GM19035 (cell line): Measurements from ENCODE around the gene TRIM7.
"Not testable (repeated sequence)": the region's sequence is repeated elsewhere in the genome, so short reads cannot be mapped to it uniquely, and the experiment has no call there.

ENCODE experiments used
- ATAC-seq: cut with Tn5 transposase; IDR thresholded peaks from one replicate; pipeline ENCODE4 v1.9.1; 2021; ENCODE audit not compliant: unreplicated experiment

TRIM7 gene

GRCh38 chr5:181214249-181214648 lies 9.3 kb upstream of the TRIM7 start:
- not testable (repeated sequence) for ATAC-seq

- ATAC-seq = no peak
Measured at GRCh38 chr5:181212934-181213333, 7.9 kb upstream of the TRIM7 start.

- ATAC-seq = no peak
Measured at GRCh38 chr5:181212080-181212479, 7.1 kb upstream of the TRIM7 start.

DNA sequence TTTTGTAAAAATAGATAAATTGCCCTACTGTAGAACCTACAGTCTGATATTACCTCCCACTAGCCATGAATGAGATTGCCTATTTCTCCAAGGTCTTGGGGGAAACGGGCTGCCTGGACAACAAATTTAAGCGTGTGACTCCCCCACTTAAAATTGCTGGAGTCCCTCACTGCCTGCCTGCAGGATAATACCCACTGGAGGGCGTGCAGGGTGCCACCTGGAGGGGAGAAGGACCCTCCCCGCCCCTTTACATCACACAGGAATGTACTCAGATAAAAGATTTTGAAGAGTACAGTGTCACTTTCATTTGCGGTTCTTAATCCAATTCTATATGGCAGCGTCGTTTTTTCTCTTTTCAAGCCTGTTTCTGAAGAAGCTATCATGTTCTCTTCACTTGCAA lies 6.2 kb upstream of the TRIM7 start:
- ATAC-seq = no peak

- not testable (repeated sequence) for ATAC-seq
Measured at GRCh38 chr5:181210698-181211097, 5.7 kb upstream of the TRIM7 start.

DNA sequence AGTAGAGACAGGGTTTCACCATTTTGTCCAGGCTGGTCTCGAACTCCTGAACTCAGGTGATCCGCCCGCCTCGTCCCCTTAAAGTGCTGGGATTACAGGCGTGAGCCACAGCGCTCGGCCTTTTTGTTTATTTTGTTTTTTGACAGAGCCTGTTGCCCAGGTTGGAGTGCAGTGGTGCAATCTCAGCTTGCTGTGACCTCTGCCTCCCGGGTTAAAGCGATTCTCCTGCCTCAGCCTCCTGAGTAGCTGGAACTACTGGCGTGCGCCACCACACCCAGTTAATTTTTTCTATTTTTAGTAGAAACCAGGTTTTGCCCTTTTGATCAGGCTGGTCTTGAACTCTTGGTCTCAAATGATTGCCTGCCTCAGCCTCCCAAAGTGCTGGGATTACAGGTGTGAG lies 5.2 kb upstream of the TRIM7 start:
- not testable (repeated sequence) for ATAC-seq

- ATAC-seq = not testable (repeated sequence)
Measured at GRCh38 chr5:181209006-181209405, 4.0 kb upstream of the TRIM7 start.

DNA sequence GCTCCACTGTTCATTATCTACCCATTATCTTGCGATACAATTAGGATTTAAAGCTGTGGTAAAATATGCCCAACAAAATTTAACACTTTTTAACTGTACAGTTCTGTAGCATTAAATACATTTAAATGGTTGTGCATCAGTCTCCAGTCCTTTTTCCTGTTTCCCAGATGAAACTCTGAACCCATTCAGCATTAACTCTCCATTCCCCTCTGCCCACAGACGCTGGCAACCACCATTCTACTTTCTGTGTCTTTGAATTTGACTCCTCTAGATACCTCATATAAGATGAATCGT lies 2.9 kb upstream of the TRIM7 start:
- no peak for ATAC-seq

- ATAC-seq = peak; percentile 32
Measured at GRCh38 chr5:181207214-181207959, 2.4 kb upstream of the TRIM7 start.

DNA sequence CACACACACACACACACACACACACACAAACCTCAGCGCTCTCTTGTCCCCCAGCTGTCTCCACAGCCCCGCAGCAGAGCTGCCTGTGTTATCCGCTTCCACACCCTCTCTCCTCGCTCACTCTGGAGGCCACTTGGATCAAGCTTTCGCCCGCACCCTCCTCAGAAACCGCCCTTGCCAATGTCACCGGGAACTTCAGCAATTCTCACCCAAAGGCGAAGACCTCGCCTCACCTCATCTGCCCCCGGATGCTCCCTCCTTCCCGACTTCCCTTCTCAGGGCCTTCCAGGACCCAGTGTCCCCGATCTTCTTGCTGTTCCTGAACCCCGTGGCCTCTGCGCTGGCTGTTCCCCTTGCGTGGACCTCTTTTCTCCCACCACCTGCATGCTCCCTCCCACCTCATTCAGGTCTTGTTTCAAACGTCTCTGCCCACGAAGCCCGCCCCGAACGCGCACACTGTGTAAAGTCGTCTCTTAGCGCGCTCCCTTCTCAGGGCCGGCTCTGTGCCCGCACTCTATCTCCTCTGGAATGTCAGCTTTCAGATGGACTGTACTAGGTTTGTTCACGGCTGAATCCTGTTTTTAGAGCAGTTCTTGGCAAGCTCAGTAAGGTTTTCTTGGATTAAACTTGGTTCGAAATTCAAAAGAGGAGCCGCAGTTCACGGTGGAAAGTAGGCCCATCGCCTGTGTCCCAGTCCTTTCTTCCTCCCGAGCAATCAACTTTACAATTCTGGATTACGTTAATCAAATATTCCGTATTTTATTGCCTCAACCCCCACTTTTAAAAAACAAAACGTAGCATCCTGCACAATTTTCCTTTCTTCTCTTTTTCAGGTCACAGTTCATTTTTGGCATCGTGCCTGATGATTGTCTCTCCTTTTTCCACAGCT lies 1.0 kb upstream of the TRIM7 start:
- no peak for ATAC-seq

DNA sequence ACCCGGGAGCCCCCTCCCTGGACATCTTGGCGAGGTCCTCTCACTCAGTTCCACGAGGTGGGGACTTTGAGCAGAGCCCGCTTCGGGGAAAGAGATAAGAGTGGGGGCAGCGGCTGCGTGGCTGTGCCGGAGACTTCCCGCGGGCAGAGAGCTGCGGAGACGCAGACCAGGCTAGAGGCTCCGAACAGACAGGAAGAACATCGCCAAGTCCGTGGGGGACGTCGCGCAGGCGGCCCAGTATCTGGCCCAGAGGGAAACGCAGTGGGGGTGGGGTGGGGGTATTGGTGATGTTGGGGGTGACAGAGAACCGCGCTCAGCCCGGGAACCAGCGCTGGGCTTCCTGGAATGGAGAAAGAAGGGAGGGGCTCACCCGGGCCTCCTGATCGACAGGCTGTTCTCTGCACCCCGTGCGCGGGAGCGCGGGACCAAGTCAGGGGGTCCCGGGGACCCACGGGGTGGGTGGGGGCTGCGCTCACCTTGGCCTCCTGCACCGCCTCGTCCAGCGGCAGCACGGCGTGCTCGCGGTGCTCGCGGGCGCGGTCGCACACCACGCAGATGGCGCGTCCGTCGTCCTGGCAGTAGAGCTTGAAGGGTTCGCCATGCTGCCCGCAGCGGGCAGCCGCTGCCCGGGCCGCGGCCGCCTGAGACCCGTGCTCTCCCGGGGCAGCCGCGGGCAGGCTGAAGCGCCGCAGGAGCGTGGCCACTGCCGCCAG lies 727 bp downstream of the TRIM7 start:
- ATAC-seq = no peak

DNA sequence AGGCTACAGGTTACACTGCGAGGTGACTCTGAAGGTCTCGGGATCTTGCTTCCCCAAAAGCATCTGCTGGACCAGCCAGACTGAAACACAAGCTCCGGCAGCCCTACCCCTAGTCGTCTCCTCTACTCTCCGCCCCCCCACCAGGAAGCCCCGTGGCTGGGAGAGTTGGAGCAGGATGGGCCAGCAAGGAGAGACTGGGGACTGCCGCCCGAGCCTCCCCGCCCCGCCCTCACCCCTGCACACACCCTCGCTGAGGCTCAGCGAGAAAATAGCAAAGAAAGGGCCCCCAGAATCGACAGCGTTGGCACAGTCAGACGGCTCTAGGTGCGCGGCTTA lies 1.3 kb downstream of the TRIM7 start:
- no peak for ATAC-seq

DNA sequence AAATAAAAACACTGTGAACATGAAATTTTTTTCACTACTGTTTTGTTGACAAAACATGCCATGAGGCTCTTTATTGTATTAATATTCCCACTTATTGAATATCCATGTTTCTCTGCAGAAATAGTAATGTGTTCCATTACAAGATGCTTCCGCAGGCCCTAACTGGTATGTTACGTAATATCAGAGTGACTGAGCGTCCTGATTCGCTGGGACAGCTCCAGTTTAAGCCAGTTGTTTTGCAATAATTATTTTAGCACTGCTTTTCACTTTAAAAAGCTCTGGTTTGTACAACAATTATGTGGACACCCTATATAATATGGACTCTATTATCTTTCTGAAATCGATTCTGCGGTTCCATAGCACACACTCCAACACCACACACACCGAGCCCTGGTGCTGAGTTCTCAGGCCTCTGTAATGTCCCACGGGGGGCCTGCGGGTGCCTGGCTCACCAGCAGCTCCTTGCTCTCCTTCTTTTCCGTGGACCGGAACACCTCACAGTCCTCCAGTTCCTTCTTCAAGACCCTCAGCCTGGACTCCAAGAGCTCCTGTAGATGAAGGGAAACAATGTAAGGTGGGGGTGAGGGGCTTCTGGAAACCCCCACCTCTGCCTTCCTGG lies 1.8 kb downstream of the TRIM7 start:
- ATAC-seq = no peak

DNA sequence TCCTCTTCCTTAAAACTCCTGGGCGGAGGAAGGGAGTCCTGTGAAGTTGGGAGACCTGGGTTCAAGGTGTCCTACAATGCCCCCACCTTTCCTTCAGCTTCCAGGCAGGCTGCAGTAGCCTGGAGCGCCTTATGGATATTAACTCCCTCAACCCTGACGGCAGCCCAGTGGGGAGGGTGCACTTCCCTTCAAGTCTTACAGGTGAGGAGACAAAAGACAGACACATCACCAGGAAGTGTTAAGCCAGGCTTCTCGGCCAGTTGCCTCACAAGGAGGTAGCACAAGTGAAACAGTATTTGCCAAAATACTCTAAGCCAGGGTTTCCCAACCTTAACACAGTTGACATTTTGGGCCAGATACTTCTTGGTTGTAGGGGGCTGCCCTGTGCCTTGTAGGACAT lies 4.2 kb downstream of the TRIM7 start:
- no peak for ATAC-seq

DNA sequence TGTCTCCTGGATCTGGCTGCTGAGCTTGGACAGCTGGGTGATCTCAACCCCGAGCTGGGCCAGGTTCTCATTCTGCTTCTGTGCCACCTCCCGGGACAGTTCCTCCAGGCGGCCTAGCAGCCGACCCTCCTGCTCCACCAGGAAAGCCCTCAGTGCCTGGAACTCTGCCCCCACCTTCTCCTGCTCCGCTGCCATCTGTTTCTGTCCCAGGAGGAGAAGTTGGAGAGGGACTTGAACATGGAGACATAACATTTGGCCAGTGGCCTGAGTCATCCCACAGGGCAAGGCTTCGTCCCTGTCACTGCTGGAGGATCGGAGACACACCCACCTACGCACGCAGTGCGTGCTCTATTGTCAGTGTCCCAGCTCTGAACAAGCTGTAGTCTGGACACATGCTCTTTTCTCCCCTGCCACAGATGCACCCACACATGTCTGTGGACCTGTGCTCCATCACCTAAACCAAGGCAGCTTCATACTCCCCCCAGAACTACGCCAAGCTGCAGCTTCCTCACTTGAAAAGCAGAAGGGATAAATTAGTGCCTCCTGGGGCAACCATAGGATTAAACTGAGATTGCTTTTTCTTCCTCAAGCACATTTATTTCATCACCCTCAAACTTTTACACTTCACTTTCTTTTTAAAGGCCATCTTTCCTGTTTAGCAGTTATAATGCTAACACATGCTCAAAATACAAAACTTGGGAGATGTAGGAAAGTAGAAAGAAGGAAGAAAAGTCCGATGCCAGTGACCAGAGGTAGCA lies 4.9 kb downstream of the TRIM7 start:
- no peak for ATAC-seq

GRCh38 chr5:181198905-181199519 lies 6.0 kb downstream of the TRIM7 start:
- ATAC-seq = peak; percentile 66

GRCh38 chr5:181198106-181198685 lies 6.8 kb downstream of the TRIM7 start:
- no peak for ATAC-seq

DNA sequence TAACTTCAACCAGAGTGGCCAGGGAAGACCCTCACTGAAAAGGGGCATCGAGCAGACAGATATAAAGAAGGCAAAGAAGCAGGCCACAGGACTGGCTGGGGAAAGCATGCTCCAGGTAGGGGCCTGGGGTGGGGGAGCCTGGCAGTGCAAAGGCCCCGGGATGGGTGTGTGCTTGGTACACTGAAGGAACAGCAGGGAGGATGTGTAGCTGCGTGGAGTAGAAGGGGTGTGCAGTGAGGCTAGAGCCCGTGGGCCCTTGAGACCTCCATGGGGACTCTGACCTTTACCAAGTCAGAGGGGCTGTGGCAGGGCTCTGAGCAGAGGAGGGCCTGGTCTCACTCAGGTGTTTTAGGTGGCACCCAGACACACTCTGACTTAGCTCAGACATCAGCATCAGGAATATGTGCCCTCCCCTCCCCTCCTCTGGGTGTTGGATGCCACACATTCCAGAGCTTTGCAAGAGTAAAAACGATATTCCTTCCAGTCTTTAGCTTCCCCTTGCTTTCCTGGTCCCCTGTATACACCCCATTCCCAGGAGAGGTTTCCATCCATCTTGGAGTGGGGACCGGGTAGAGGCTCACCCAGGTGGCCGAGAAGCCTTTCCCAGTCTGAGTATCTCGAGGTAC lies 7.6 kb downstream of the TRIM7 start:
- ATAC-seq = no peak

- ATAC-seq = no peak
Measured at GRCh38 chr5:181195249-181195761, 9.7 kb downstream of the TRIM7 start.
